Endothelial cell of umbilical vein (primary cell): ENCODE measurements around the gene CDH11. TPM values are rescaled to one million over a fixed set of nuclear protein-coding genes. Genes with fewer than 3 reads are reported as not detected.

Experiments
- BruUV-seq: library from RNA; stranded (reverse); fragments of 400-500 nt; replicated peaks from 2 replicates; lab custom pipeline; 2021; lab: Mats Ljungman, UMichigan
- CTCF ChIA-PET: fragments of 300-600, 350-600 bp; sonication (Branson Sonifier 250); formaldehyde crosslinking; loops from one replicate; lab custom pipeline; 2021; ENCODE audit warnings: antibody characterized with exemption, inconsistent platforms; lab: Charles Lee
- POLR2A ChIA-PET: fragments of 300-600, 350-600 bp; sonication (Branson Sonifier 250); formaldehyde crosslinking; loops from one replicate; lab custom pipeline; 2021; ENCODE audit warnings: antibody characterized with exemption, inconsistent platforms; lab: Charles Lee
- DNase-seq: peaks from one replicate; pipeline ENCODE4 v3.0.0-alpha.2; 2011; ENCODE audit warnings: low read depth, low spot score
- FAIRE-seq: peaks from 2 replicates; lab custom pipeline; 2011; peaks lifted over from hg19 to GRCh38; lab: Jason Lieb, UNC
- H2AFZ ChIP-seq: 2 replicates; pipeline ENCODE4 v1.6.0; 2012; ENCODE audit warnings: low read depth, low read length, control low read depth, inconsistent platforms
- H3K27ac ChIP-seq: 2 replicates; pipeline ENCODE4 v1.5.1; 2011; ENCODE audit warnings: low read depth, mild to moderate bottlenecking, control low read depth, low read length, moderate library complexity; ENCODE audit not compliant: insufficient read depth
- H3K27me3 ChIP-seq, 2 experiments: 2 replicates each; pipeline versions ENCODE4 v1.6.0 to v1.6.1; 2011; ENCODE audit warnings: low read length in 2 of 2, mixed read lengths in 1 of 2; ENCODE audit not compliant: control insufficient read depth in 2 of 2, insufficient read depth in 2 of 2
- H3K36me3 ChIP-seq, 2 experiments: 2 replicates in 1 of 2; 3 replicates in 1 of 2; pipeline ENCODE4 v1.5.1; 2011; ENCODE audit warnings: low read length in 2 of 2, mild to moderate bottlenecking in 1 of 2, moderate library complexity in 1 of 2; ENCODE audit not compliant: control insufficient read depth in 2 of 2, insufficient read depth in 2 of 2; ENCODE audit errors: extremely low read depth in 1 of 2
- H3K4me1 ChIP-seq: 3 replicates; pipeline ENCODE4 v1.5.1; 2011; ENCODE audit warnings: mild to moderate bottlenecking, low read length; ENCODE audit not compliant: control insufficient read depth, insufficient read depth; ENCODE audit errors: extremely low read depth
- H3K4me2 ChIP-seq: 2 replicates; pipeline ENCODE4 v1.6.1; 2011; ENCODE audit warnings: low read length, control low read depth, mixed read lengths; ENCODE audit not compliant: insufficient read depth
- H3K4me3 ChIP-seq, 3 experiments: fragments of 200-600 bp in 1 of 3; sonication (generic), shearing (Covaris generic) in 1 of 3; replicated peaks in 1 of 3; 2 replicates each; pipeline ENCODE4 v1.5.1; 2011 to 2016; ENCODE audit warnings: control low read depth in 3 of 3, low read length in 3 of 3, mild to moderate bottlenecking in 2 of 3, inconsistent platforms in 1 of 3, low read depth in 1 of 3, moderate library complexity in 1 of 3; ENCODE audit not compliant: insufficient read depth in 1 of 3
- H3K79me2 ChIP-seq: 2 replicates; pipeline ENCODE4 v1.6.0; 2012; ENCODE audit warnings: low read length, inconsistent platforms; ENCODE audit not compliant: control insufficient read depth, insufficient read depth
- H3K9ac ChIP-seq: replicated peaks from 2 replicates; pipeline ENCODE3; 2011; ENCODE audit warnings: low read length, control low read depth; ENCODE audit not compliant: insufficient read depth; ENCODE audit errors: extremely low read depth
- H3K9me1 ChIP-seq: replicated peaks from 3 replicates; pipeline ENCODE4 v1.6.0; 2011; ENCODE audit warnings: mild to moderate bottlenecking, low read length; ENCODE audit not compliant: control insufficient read depth, insufficient read depth; ENCODE audit errors: extremely low read depth
- H3K9me3 ChIP-seq: replicated peaks from 2 replicates; pipeline ENCODE4 v1.5.1; 2012; ENCODE audit warnings: low read length, inconsistent platforms; ENCODE audit not compliant: control insufficient read depth, insufficient read depth
- H4K20me1 ChIP-seq: replicated peaks from 2 replicates; pipeline ENCODE3; 2011; ENCODE audit warnings: mild to moderate bottlenecking, low read length; ENCODE audit not compliant: control insufficient read depth, insufficient read depth; ENCODE audit errors: extremely low read depth
- EZH2 ChIP-seq: IDR thresholded peaks from 2 replicates; pipeline ENCODE4 v1.6.1; 2012; ENCODE audit warnings: borderline replicate concordance, low read depth, mild to moderate bottlenecking, moderate library complexity, low read length, inconsistent platforms; ENCODE audit not compliant: severe bottlenecking
- FOS ChIP-seq: IDR thresholded peaks from 2 replicates; pipeline ENCODE4 v1.6.1; 2011; ENCODE audit warnings: mild to moderate bottlenecking, low read length, moderate library complexity, borderline replicate concordance; ENCODE audit not compliant: insufficient read depth
- GATA2 ChIP-seq: IDR thresholded peaks from 2 replicates; pipeline ENCODE4 v1.7.0; 2011; ENCODE audit warnings: low read depth, mild to moderate bottlenecking, moderate library complexity, mixed read lengths, low read length; ENCODE audit not compliant: insufficient read length, insufficient read depth
- MAX ChIP-seq: IDR thresholded peaks from 2 replicates; pipeline ENCODE4 v1.6.1; 2011; ENCODE audit not compliant: insufficient read depth, insufficient read length
- MYC ChIP-seq: IDR thresholded peaks from one replicate; pipeline ENCODE4 v1.6.1; 2011; ENCODE audit warnings: mild to moderate bottlenecking, low read depth, low read length
- POLR2A ChIP-seq: IDR thresholded peaks from 2 replicates; pipeline ENCODE4 v1.6.1; 2012; ENCODE audit warnings: low read depth, mild to moderate bottlenecking, control low read depth, low read length
- POLR2AphosphoS5 ChIP-seq: IDR thresholded peaks from 2 replicates; pipeline ENCODE4 v1.6.1; 2012; ENCODE audit warnings: low read depth, mild to moderate bottlenecking, control low read depth, low read length, moderate library complexity; ENCODE audit not compliant: insufficient read depth
- dilution Hi-C: fragments of 300-500 bp; cut with MboI; formaldehyde crosslinking; loops from one replicate; pipeline ENCODE4 v1.15.0; 2019; ENCODE audit warnings: low sequenced_read_pairs; ENCODE audit not compliant: extremely low pct_ligation_motif_present
- intact Hi-C: fragments of 100-400 bp; cut with micrococcal nuclease; formaldehyde crosslinking; loops from one replicate; pipeline ENCODE4 v1.10.0; 2022
- polyA plus RNA-seq, 4 experiments: library from polyadenylated mRNA; depleted of rRNA in 3 of 4; stranded (reverse) in 3 of 4; unstranded in 1 of 4; fragments of >200 nt; gene quantifications; 2 replicates each; pipeline versions ENCODE4 v1.2.1 to v1.2.3, GENCODE V29; 2011 to 2012; ENCODE audit warnings: missing spikeins in 1 of 4
- total RNA-seq: library from RNA; stranded (reverse); gene quantifications from 2 replicates; pipeline ENCODE4 v1.2.3, GENCODE V29; 2021
- TF ChIP-seq, protein P1 (sequence below), 2 donors: IDR thresholded peaks; 1 replicate in 1 of 2; 2 replicates in 1 of 2; pipeline ENCODE4 v1.5.1; 2011; ENCODE audit warnings: low read length in 2 of 2, mild to moderate bottlenecking in 2 of 2, moderate library complexity in 2 of 2, control low read depth in 1 of 2, inconsistent platforms in 1 of 2, low read depth in 1 of 2; ENCODE audit not compliant: insufficient read depth in 1 of 2; ENCODE audit errors: extremely low read depth in 1 of 2

CDH11 gene
- total and polyA plus RNA-seq, 2 donors (not counting 3 experiments of a cell fraction or from before 2014, with no cell fraction given): 30.4 to 32.7 TPM

DNA sequence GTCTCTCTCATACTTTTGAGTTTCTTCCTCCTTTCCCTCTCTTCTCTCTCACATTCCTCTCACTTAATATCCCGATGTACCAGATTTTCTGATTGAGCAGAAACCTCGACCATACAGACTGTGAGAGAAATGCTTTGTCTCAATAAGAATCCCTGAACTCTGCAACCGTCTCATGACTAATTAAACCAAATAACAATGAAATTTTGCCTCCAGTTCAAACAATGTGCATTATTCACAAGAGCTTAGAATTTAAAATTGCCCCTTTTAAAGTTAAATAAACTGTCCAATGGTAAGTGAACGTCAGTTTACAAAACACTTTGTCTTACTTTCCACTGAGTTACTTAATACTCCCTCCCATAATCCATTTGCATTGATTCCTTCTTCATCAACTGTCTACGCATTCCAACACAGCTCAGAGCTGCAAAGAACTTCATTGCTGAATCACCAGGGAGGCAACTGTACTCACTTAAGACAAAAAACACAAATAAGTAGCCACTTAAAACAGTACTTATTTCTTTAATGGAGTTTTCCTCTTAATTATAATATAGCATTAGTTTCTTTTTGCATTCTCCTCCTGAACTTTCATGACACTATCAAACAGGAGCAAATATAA, 4.9 kb downstream of the CDH11 start:
- POLR2A ChIA-PET: no interaction called here
- no peak for DNase-seq
- FAIRE-seq: no peak

DNA sequence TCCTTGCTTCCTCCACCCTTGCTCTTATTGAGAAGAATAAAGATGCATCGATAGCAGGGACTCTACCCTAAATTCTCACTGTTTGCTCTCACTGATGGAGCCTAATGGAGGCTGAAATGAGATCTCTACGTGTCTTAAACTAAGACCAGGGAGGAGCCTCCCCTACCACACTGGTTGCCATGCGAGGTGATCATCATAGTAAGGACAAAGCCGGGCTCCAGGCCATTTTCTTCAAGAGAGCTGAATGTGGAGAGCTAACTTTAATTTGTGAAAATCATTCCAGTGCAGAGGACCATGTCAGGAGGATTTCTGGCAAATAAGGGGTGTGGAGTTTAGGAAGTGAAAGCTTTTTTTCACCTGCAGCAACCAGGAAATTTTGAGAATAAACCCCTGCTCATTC, 5.6 kb downstream of the CDH11 start:
- Histone ChIP-seq H4K20me1 (no peaks in the 10 kb centered on the region), H2AFZ (no peak overlapping the region)
- POLR2A ChIA-PET: no interaction called here

More for the DNA sequence above, 4.9 kb downstream of the CDH11 start:
- Histone ChIP-seq H3K4me2 (no peak overlapping the region), H3K4me3 (no peak overlapping the region), H4K20me1 (no peaks in the 10 kb centered on the region), H3K9ac (no peak overlapping the region), H3K27me3 (no peaks in the 10 kb centered on the region), H3K9me1 (no peaks in the 10 kb centered on the region), H3K27ac (no peak overlapping the region), H3K9me3 (no peaks in the 10 kb centered on the region), H3K79me2 (peaks cover 9% of the 10 kb centered on the region), H3K36me3 (peaks cover 0 to 2% of the 10 kb centered on the region in 2 experiments), H3K4me1 (peaks cover 22% of the 10 kb centered on the region), H2AFZ (no peak overlapping the region)
- intact Hi-C loops (loop anchor here (5.0 kb wide), 1 partner anchor 640 kb away; no protein-coding TSS in a partner anchor), dilution Hi-C loops (no loop called here)
- CTCF ChIA-PET: interaction anchor here (1.1 to 4.9 kb wide), 4 partner anchors 10 to 1656 kb away, joined by 3 to 36 read pairs (median 4); no protein-coding TSS in a partner anchor
- TF ChIP-seq GATA2 (no peak), FOS (no peak), POLR2A (no peak), EZH2 (no peak)
- BruUV-seq: no TSS peak

More for the DNA sequence above, 5.6 kb downstream of the CDH11 start:
- Histone ChIP-seq H3K4me3 (no peak overlapping the region), H3K9me3 (no peaks in the 10 kb centered on the region), H3K9me1 (no peaks in the 10 kb centered on the region), H3K27ac (no peak overlapping the region), H3K27me3 (no peaks in the 10 kb centered on the region), H3K79me2 (peaks cover 6% of the 10 kb centered on the region), H3K9ac (no peak overlapping the region), H3K4me2 (no peak overlapping the region), H3K36me3 (peaks cover 0 to 2% of the 10 kb centered on the region in 2 experiments), H3K4me1 (peaks cover 22% of the 10 kb centered on the region)
- CTCF ChIA-PET: interaction anchor here (0.7 to 4.9 kb wide), 5 partner anchors 9 to 1655 kb away, joined by 3 to 36 read pairs (median 4); no protein-coding TSS in a partner anchor
- no peak for DNase-seq
- dilution Hi-C loops (no loop called here), intact Hi-C loops (loop anchor here (5.0 kb wide), 1 partner anchor 639 kb away; no protein-coding TSS in a partner anchor)
- FAIRE-seq: no peak
- no TSS peak for BruUV-seq
- TF ChIP-seq POLR2AphosphoS5 (no peak), FOS (no peak), MAX (no peak), MYC (no peak), GATA2 (no peak)
- TF ChIP-seq, protein P1, sequence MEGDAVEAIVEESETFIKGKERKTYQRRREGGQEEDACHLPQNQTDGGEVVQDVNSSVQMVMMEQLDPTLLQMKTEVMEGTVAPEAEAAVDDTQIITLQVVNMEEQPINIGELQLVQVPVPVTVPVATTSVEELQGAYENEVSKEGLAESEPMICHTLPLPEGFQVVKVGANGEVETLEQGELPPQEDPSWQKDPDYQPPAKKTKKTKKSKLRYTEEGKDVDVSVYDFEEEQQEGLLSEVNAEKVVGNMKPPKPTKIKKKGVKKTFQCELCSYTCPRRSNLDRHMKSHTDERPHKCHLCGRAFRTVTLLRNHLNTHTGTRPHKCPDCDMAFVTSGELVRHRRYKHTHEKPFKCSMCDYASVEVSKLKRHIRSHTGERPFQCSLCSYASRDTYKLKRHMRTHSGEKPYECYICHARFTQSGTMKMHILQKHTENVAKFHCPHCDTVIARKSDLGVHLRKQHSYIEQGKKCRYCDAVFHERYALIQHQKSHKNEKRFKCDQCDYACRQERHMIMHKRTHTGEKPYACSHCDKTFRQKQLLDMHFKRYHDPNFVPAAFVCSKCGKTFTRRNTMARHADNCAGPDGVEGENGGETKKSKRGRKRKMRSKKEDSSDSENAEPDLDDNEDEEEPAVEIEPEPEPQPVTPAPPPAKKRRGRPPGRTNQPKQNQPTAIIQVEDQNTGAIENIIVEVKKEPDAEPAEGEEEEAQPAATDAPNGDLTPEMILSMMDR (IDR thresholded peaks at IDR 0.05; ENCODE audit: extremely low read depth in 1 of 2, insufficient read depth in 1 of 2, low read depth in 1 of 2, low read length in 2 of 2): no peak
